GM19468 (cell line): Measurements from ENCODE around the gene ATAD5.
"Not testable (repeated sequence)": the region's sequence is repeated elsewhere in the genome, so short reads cannot be mapped to it uniquely, and the experiment has no call there.

Source experiments
- ATAC-seq: cut with Tn5 transposase; IDR thresholded peaks from one replicate; pipeline ENCODE4 v1.9.1; 2021; ENCODE audit warnings: mild to moderate bottlenecking, moderate library complexity, moderate number of reproducible peaks; ENCODE audit not compliant: unreplicated experiment; ENCODE audit errors: extremely low read depth

Gene ATAD5, protein sequence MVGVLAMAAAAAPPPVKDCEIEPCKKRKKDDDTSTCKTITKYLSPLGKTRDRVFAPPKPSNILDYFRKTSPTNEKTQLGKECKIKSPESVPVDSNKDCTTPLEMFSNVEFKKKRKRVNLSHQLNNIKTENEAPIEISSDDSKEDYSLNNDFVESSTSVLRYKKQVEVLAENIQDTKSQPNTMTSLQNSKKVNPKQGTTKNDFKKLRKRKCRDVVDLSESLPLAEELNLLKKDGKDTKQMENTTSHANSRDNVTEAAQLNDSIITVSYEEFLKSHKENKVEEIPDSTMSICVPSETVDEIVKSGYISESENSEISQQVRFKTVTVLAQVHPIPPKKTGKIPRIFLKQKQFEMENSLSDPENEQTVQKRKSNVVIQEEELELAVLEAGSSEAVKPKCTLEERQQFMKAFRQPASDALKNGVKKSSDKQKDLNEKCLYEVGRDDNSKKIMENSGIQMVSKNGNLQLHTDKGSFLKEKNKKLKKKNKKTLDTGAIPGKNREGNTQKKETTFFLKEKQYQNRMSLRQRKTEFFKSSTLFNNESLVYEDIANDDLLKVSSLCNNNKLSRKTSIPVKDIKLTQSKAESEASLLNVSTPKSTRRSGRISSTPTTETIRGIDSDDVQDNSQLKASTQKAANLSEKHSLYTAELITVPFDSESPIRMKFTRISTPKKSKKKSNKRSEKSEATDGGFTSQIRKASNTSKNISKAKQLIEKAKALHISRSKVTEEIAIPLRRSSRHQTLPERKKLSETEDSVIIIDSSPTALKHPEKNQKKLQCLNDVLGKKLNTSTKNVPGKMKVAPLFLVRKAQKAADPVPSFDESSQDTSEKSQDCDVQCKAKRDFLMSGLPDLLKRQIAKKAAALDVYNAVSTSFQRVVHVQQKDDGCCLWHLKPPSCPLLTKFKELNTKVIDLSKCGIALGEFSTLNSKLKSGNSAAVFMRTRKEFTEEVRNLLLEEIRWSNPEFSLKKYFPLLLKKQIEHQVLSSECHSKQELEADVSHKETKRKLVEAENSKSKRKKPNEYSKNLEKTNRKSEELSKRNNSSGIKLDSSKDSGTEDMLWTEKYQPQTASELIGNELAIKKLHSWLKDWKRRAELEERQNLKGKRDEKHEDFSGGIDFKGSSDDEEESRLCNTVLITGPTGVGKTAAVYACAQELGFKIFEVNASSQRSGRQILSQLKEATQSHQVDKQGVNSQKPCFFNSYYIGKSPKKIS (N-terminal part only)

DNA sequence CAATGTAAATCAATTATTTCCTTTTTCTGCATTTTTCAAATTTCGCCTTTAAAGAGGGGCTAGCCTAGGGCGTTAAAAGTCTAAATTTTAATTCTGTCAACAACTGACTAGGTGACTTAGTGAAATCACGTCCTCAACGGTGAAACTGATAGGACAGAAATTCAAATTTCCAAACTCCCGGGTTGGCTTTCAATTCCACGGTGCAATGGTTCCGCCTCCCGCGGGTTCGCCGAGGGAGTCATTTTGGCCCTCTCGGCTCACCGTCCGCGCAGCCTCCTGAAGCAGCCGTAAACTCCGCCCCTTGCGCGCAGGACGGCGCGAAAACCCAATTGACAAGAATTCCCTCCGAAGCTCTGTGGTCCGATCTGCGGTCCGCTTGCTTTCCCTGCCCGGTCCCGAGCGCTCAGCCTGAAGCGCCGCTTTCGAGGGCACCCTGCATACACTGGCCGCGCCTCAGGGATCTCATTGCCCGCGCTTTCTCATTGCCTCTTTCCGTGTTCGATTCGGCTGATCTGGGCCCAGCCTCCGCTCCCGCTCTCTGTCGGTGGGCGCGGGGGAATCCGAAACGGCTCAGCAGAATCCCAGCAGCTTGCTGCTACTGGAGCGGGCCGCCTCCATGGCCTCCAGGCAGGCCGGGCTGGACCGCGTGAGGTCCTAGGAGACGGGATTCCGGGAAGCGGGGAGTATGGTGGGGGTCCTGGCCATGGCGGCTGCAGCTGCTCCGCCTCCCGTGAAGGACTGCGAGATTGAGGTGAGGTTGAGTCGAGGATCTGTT, at the start of gene ATAD5:
TSS of gene ATAD5 (plus strand) at position 304 of the 775 bp plus-strand sequence. CDS start at position 686, 382 bp downstream.
- ATAC-seq = no peak

GRCh38 chr17:30782206-30782605, 49.6 kb upstream of the ATAD5 start:
- ATAC-seq = no peak

- no peak for ATAC-seq
These were observed 42.8 kb upstream of the ATAD5 start for GRCh38 chr17:30788918-30789317.

DNA sequence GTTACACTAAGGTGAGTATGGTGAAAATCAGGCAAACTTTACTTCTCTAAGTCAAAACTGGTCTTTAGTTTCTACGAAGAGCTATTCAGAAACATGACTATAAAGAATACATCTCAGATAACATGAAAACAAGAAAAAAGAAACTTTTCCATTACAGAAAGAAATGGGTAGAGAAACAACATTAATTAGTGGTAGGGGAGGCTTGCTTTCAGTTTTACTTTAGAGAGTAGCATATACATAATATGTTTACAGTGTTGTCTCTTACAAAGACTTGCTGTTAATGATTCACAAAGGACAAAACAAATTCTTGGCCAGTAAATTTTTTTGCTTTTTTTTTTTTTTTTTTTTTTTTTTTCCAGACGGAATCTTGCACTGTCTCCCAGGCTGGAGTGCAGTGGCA, 41.5 kb upstream of the ATAD5 start:
- no peak for ATAC-seq

DNA sequence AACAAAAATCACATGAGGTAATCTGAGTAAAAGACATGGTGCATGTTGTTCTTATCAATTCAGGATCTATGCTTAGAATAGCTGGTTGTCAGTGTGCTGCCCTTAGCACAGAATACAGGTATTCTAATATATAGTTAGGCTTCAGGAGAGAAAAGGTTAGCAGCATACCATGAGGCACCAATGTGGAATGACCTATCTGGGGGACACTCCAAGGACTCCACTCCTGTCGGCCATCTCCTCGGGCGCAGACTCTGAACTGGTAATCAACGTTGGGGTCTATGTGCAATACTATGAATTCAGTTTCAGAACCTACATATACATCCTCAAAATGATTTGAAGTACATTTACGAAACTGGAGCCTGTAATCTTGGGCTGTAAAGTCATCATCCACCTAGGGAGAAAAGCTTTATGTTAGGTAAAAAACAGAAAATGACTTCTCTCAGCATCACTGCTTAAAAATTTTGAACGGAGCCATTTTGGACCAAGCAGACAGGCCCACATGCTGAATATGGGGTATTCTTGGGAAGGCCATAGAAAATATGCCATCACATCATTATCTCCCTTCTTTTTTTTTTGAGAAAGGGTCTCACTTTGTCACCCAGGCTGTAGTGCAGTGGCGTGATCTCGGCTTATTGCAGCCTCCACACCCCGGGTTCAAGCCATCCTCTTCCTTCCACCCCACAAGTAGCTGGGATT, 38.3 kb upstream of the ATAD5 start:
- no peak for ATAC-seq

DNA sequence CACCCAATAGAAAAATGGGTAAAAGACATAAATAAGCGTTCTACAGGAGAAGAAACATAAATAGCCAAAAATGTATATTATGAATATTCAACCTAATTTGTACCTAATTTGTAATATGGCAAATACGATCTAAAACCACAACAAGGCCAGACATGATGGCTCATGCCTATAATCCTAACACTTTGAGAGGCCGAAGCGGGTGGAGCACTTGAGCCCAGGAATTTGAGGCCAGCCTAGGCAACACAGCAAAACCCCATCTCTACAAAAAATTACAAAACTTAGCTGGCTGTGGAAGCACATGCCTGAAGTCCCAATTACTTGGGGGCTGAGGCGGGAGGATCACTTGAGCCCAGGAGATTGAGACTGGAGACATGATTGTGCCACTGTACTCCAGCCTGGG, 37.4 kb upstream of the ATAD5 start:
- no peak for ATAC-seq

GRCh38 chr17:30796016-30796415, 35.8 kb upstream of the ATAD5 start:
- no peak for ATAC-seq

DNA sequence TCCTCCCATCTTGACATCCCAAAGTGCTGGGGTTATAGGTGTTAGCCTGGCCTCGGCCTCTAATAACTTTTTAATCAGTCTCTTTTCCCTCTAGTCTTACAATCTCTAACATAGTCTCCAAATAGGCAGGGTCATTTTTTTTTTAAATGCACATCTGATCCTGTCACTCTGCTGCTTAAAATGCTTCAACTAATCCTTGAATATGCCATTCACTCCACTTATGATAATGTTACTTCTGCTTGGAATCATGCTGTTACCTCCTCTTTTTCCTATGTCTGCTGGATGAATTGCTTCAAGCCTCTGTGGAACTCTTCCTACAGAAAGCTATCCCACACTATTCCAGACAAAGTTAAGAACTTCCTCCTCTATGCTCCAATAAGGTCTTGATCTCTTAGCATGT, 30.1 kb upstream of the ATAD5 start:
- no peak for ATAC-seq

DNA sequence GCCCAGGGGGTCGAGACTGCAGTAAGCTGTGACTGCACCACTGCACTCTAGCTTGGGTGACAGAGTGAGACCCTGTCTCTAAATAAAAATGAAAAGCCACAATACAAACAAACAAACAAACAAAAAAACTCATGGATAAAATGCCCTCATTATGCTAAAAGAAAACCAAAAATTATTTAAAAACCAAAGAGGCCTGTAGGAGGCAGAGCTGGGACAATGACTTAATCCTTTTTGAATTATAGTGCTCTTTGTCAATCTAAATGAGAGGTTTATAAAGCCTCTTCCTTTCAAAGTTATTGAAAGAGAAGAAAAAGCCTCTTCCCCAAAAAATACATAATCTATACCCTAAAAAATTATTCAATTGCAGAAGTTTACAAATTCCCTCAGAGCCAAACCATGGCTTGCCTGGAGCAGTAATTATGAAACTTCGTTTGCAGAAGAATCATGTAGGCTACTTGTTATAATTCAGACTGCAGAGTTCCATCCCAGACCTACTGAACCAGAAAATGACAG, 25.8 kb upstream of the ATAD5 start:
- ATAC-seq = no peak

- ATAC-seq = no peak
These were observed 23.9 kb upstream of the ATAD5 start for GRCh38 chr17:30807896-30808295.

GRCh38 chr17:30808785-30809286, 22.9 kb upstream of the ATAD5 start:
- peak; percentile 62 for ATAC-seq

GRCh38 chr17:30809867-30810266, 21.9 kb upstream of the ATAD5 start:
- no peak for ATAC-seq

- ATAC-seq = no peak
These were observed 19.3 kb upstream of the ATAD5 start for GRCh38 chr17:30812218-30813177.

DNA sequence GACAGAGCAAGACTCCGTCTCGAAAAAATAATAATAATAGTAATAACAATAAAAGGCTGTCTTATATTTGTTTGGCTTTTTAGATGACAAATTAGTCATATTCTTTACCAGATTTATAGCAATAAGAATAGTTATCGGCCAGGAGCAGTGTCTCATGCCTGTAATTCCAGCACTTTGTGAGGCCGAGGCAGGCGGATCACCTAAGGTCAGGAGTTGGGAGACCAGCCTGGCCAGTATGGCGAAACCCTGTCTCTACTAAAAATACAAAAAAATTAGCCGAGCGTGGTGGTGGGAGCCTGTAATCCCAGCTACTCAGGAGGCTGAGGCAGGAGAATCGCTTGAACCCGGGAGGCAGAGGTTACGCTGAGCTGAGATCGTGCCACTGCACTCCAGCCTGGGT, 17.5 kb upstream of the ATAD5 start:
- not testable (repeated sequence) for ATAC-seq

DNA sequence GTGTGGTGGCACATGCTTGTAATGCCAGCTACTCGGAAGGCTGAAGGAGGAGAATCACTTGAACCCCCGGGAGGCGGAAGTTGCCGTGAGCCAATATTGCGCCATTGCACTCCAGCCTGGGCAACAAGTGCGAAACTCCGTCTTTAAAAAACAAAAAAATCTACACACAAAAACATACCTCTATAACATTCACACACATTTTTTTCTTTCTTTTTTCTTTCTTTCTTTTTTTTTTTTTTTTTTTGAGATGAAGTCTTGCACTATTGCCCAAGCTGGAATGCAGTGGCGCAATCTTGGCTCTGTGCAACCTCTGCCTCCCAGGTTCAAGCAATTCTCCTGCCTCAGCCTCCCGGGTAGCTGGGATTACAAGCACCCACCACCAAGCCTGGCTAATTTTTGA, 16.9 kb upstream of the ATAD5 start:
- ATAC-seq = not testable (repeated sequence)

- ATAC-seq = no peak
These were observed 15.6 kb upstream of the ATAD5 start for GRCh38 chr17:30816165-30816564.

DNA sequence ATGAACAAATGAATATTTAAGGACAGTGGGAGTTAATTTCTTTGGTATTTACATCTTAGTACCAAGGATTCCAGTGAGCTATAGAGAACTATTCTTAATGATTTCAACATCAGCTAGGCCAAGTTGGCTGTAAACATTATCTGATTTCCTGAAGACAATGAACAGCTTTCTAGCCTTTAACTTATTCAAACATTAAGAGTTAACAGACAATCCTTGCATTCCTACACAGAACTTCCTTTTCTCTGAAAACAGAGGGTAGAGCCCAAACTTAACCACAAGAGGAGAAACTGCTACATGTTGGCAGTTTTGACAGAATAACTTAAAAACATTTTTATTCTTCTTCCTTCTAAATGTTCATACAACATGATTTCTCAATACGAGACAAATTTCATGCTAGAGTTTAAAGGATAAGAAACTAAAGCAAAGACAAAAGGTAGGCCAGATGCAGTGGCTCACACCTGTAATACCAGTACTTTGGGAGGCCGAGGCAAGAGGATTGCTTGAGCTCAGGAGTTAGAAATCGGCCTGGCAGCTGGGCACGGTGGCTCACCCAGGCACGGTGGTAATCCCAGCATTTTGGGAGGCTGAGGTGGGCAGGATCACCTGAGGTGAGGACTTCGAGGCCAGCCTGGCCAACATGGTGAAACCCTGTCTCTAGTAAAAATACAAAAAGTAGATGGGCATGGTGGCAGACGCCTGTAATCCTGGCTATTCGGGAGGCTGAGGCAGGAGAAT, 11.6 kb upstream of the ATAD5 start:
- ATAC-seq = no peak
